Caki2 (cell line): ENCODE results near the gene ZDHHC4. TPM values are rescaled to one million over a fixed set of nuclear protein-coding genes. Genes with fewer than 3 reads are reported as not detected.
A peak's percentile ranks its signal among the peaks of the same experiment; 100 is the strongest.
"Not testable (repeated sequence)": the region's sequence is repeated elsewhere in the genome, so short reads cannot be mapped to it uniquely, and the experiment has no call there.

Experiments used
- DNase-seq: peaks from one replicate; pipeline ENCODE4 v3.0.0-alpha.2; 2015; ENCODE audit warnings: low read depth
- in situ Hi-C: cut with HindIII; loops from 2 replicates; pipeline ENCODE4 v1.10.0; 2016; ENCODE audit warnings: low sequenced_read_pairs, low pct_unique_long_range_greater_than_20kb, mixed read lengths
- total RNA-seq: library from RNA; depleted of rRNA; stranded (reverse); fragments of >200 nt; shearing (Covaris generic); gene quantifications from 2 replicates; pipeline ENCODE4 v1.2.3, GENCODE V29; 2014; ENCODE audit warnings: low replicate concordance; rRNA removed

Gene ZDHHC4
- total RNA-seq, 1 experiment from 2014 or later, result 103 TPM

- in situ Hi-C loops, result no loop called here
- DNase-seq, result no peak
Observed at GRCh38 chr7:6622134-6622710, 45.0 kb downstream of the ZDHHC4 start.

- in situ Hi-C loops, result no loop called here
- DNase-seq, result no peak
Observed at GRCh38 chr7:6623589-6624245, 46.5 kb downstream of the ZDHHC4 start.

- in situ Hi-C loops, result no loop called here
- DNase-seq, result no peak
Observed at GRCh38 chr7:6624246-6624611, 47.0 kb downstream of the ZDHHC4 start.

- DNase-seq, result no peak
- in situ Hi-C loops, result no loop called here
Observed at GRCh38 chr7:6628045-6628444, 50.8 kb downstream of the ZDHHC4 start.

- DNase-seq, result no peak
- in situ Hi-C loops, result no loop called here
Observed at GRCh38 chr7:6630007-6630849, 53.0 kb downstream of the ZDHHC4 start.

- in situ Hi-C loops, result no loop called here
- DNase-seq, result no peak
Observed at GRCh38 chr7:6631605-6632004, 54.4 kb downstream of the ZDHHC4 start.

GRCh38 chr7:6634021-6634420 is 56.8 kb downstream of the ZDHHC4 start:
- in situ Hi-C loops, result no loop called here

GRCh38 chr7:6634971-6635370 is 57.7 kb downstream of the ZDHHC4 start:
- in situ Hi-C loops, result not testable (repeated sequence)
- DNase-seq, result peak; percentile 35

More at GRCh38 chr7:6634021-6634420, 56.8 kb downstream of the ZDHHC4 start:
- no peak for DNase-seq

- in situ Hi-C loops, result no loop called here
- peak; percentile 28 for DNase-seq
Observed at GRCh38 chr7:6636741-6637543, 59.7 kb downstream of the ZDHHC4 start, which contains the start of gene ZNF316. TSS of gene ZNF316 (plus strand) at chr7:6637318. CDS start at chr7:6642410, 5,092 bp downstream.

GRCh38 chr7:6637544-6638229 is 60.4 kb downstream of the ZDHHC4 start:
- in situ Hi-C loops, result no loop called here
- peak; percentile 35 for DNase-seq

Other genes with a start within 250 kb of the ZDHHC4 start
- 26.7 and 27.4 TPM in 2 replicates for gene FAM220A, start 228.5 kb upstream of the ZDHHC4 start, total RNA-seq
- gene RAC1, start 202.9 kb upstream of the ZDHHC4 start, total RNA-seq, result 22.7 and 42.5 TPM in 2 replicates
- 9.1 and 15.0 TPM in 2 replicates for gene DAGLB, start 129.5 kb upstream of the ZDHHC4 start, total RNA-seq
- gene KDELR2, start 93.3 kb upstream of the ZDHHC4 start, total RNA-seq, result 230 and 259 TPM in 2 replicates
- not detected in 2 replicates for gene GRID2IP, start 26.0 kb upstream of the ZDHHC4 start, total RNA-seq
- gene INTS15, start 12.6 kb downstream of the ZDHHC4 start, total RNA-seq, result 11.3 and 19.7 TPM in 2 replicates
- not detected in 2 replicates for gene ZNF853, start 38.2 kb downstream of the ZDHHC4 start, total RNA-seq
- 12.8 and 21.2 TPM in 2 replicates for gene ZNF316, start 59.9 kb downstream of the ZDHHC4 start, total RNA-seq
- gene ZNF12, start 129.5 kb downstream of the ZDHHC4 start, total RNA-seq, result 7.2 and 8.9 TPM in 2 replicates
- 0.10 and 0.14 TPM in 2 replicates for gene RSPH10B2, start 176.6 kb downstream of the ZDHHC4 start, total RNA-seq
- gene CCZ1B, start 248.8 kb downstream of the ZDHHC4 start, total RNA-seq, result 35.7 and 86.9 TPM in 2 replicates